HCT116 (cell line): ENCODE measurements around the gene PTPRO.

Experiments
- ELF1 ChIP-seq: IDR thresholded peaks from 2 replicates; pipeline ENCODE4 v1.6.1; 2012; ENCODE audit warnings: low read depth, borderline replicate concordance
- EZH2phosphoT487 ChIP-seq: fragments of 200-600 bp; IDR thresholded peaks from 2 replicates; pipeline ENCODE4 v1.6.1; 2018; ENCODE audit warnings: antibody characterized with exemption, borderline replicate concordance
- FOSL1 ChIP-seq: IDR thresholded peaks from 2 replicates; pipeline ENCODE4 v1.6.1; 2012; ENCODE audit warnings: low read depth
- POLR2A ChIP-seq: IDR thresholded peaks from 2 replicates; pipeline ENCODE4 v1.7.0; 2011; ENCODE audit warnings: borderline replicate concordance; ENCODE audit not compliant: insufficient read depth, insufficient read length; ENCODE audit errors: extremely low read depth
- TF ChIP-seq, protein P1 (sequence below), 3 experiments: fragments of 200-600 bp in 1 of 3; sonication (generic) in 1 of 3; IDR thresholded peaks in 2 of 3; conservative IDR thresholded peaks in 1 of 3; 2 replicates each; pipeline ENCODE4 v1.5.1; 2012 to 2017; ENCODE audit warnings: low read depth in 2 of 3, low read length in 2 of 3, antibody characterized with exemption in 1 of 3, borderline replicate concordance in 1 of 3, control low read depth in 1 of 3, mild to moderate bottlenecking in 1 of 3, mixed read lengths in 1 of 3, mixed run types in 1 of 3, moderate library complexity in 1 of 3; ENCODE audit not compliant: insufficient read depth in 1 of 3
- TF ChIP-seq, protein P2 (sequence below): IDR thresholded peaks from 2 replicates; pipeline ENCODE4 v1.6.1; 2012; ENCODE audit warnings: low read depth
- TF ChIP-seq, protein P3 (sequence below): IDR thresholded peaks from 2 replicates; pipeline ENCODE4 v1.6.1; 2012

DNA sequence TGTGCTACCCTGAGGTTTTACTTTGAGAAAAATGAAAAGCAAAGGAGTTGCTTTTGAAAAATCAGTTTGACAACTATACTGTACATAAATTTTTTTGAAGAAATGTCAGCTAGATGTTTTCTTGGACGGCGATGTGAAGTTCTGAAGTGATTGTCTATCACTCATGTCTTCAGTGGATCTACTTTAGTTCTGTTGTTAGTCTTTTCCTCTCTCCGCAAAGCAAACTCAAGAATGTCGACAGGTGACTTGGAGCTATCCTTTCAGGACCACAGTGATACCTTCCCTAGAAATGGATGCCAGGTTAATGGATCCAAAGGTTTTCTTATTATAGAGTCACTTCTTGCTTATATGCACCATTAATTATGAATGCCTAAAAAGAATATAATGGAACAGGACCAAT lies 1.2 kb downstream of the PTPRO start:
- TF ChIP-seq, protein P1, sequence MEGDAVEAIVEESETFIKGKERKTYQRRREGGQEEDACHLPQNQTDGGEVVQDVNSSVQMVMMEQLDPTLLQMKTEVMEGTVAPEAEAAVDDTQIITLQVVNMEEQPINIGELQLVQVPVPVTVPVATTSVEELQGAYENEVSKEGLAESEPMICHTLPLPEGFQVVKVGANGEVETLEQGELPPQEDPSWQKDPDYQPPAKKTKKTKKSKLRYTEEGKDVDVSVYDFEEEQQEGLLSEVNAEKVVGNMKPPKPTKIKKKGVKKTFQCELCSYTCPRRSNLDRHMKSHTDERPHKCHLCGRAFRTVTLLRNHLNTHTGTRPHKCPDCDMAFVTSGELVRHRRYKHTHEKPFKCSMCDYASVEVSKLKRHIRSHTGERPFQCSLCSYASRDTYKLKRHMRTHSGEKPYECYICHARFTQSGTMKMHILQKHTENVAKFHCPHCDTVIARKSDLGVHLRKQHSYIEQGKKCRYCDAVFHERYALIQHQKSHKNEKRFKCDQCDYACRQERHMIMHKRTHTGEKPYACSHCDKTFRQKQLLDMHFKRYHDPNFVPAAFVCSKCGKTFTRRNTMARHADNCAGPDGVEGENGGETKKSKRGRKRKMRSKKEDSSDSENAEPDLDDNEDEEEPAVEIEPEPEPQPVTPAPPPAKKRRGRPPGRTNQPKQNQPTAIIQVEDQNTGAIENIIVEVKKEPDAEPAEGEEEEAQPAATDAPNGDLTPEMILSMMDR (IDR thresholded peaks at IDR 0.05 in 2 of 3, conservative IDR thresholded peaks at IDR 0.05 in 1 of 3; ENCODE audit: borderline replicate concordance in 1 of 3, insufficient read depth in 1 of 3, low read depth in 2 of 3, low read length in 2 of 3): no peak
- TF ChIP-seq ELF1 (no peak), EZH2phosphoT487 (no peak), FOSL1 (no peak), POLR2A (no peak)
- TF ChIP-seq, protein P2, sequence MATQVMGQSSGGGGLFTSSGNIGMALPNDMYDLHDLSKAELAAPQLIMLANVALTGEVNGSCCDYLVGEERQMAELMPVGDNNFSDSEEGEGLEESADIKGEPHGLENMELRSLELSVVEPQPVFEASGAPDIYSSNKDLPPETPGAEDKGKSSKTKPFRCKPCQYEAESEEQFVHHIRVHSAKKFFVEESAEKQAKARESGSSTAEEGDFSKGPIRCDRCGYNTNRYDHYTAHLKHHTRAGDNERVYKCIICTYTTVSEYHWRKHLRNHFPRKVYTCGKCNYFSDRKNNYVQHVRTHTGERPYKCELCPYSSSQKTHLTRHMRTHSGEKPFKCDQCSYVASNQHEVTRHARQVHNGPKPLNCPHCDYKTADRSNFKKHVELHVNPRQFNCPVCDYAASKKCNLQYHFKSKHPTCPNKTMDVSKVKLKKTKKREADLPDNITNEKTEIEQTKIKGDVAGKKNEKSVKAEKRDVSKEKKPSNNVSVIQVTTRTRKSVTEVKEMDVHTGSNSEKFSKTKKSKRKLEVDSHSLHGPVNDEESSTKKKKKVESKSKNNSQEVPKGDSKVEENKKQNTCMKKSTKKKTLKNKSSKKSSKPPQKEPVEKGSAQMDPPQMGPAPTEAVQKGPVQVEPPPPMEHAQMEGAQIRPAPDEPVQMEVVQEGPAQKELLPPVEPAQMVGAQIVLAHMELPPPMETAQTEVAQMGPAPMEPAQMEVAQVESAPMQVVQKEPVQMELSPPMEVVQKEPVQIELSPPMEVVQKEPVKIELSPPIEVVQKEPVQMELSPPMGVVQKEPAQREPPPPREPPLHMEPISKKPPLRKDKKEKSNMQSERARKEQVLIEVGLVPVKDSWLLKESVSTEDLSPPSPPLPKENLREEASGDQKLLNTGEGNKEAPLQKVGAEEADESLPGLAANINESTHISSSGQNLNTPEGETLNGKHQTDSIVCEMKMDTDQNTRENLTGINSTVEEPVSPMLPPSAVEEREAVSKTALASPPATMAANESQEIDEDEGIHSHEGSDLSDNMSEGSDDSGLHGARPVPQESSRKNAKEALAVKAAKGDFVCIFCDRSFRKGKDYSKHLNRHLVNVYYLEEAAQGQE: peak; percentile 13; the same call in 1 of the 2 replicates
- TF ChIP-seq, protein P3, sequence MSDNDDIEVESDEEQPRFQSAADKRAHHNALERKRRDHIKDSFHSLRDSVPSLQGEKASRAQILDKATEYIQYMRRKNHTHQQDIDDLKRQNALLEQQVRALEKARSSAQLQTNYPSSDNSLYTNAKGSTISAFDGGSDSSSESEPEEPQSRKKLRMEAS: no peak
